Loucy (cell line): Measurements from ENCODE around the gene MANF.

Source experiments
- H2AFZ ChIP-seq: fragments of 200-600 bp; sonication (generic); 2 replicates; pipeline ENCODE4 v1.6.0; 2016; ENCODE audit warnings: antibody characterized with exemption, mild to moderate bottlenecking, low read length, moderate library complexity
- H3F3A ChIP-seq: fragments of 200-600 bp; 2 replicates; pipeline ENCODE4 v1.6.0; 2016; ENCODE audit warnings: antibody characterized with exemption, low read depth, mild to moderate bottlenecking
- H3K27me3 ChIP-seq: fragments of 200-600 bp; sonication (generic); 2 replicates; pipeline ENCODE4 v1.6.1; 2014; ENCODE audit warnings: low read length, mild to moderate bottlenecking; ENCODE audit not compliant: insufficient read depth, poor library complexity, severe bottlenecking
- H3K36me3 ChIP-seq: fragments of 200-600 bp; sonication (generic); 2 replicates; pipeline ENCODE4 v1.6.1; 2016; ENCODE audit warnings: low read length; ENCODE audit not compliant: insufficient read depth
- H3K4me1 ChIP-seq: fragments of 200-600 bp; sonication (generic); 2 replicates; pipeline ENCODE4 v1.5.1; 2014; ENCODE audit warnings: low read length, mild to moderate bottlenecking; ENCODE audit not compliant: insufficient read depth, poor library complexity, severe bottlenecking
- H3K4me2 ChIP-seq: fragments of 200-600 bp; sonication (generic); 2 replicates; pipeline ENCODE4 v1.6.0; 2014; ENCODE audit warnings: antibody characterized with exemption, low read length, low read depth, mild to moderate bottlenecking; ENCODE audit not compliant: poor library complexity, severe bottlenecking
- H3K4me3 ChIP-seq: fragments of 200-600 bp; sonication (generic); 2 replicates; pipeline ENCODE4 v1.5.1; 2014; ENCODE audit warnings: low read length, mild to moderate bottlenecking, mixed read lengths; ENCODE audit not compliant: poor library complexity, severe bottlenecking
- H3K79me2 ChIP-seq: fragments of 200-600 bp; sonication (generic); 2 replicates; pipeline ENCODE4 v1.6.1; 2014; ENCODE audit warnings: low read length; ENCODE audit not compliant: insufficient read depth
- H3K9ac ChIP-seq: fragments of 200-600 bp; sonication (generic); 2 replicates; pipeline ENCODE4 v1.6.0; 2014; ENCODE audit warnings: mild to moderate bottlenecking, low read depth, low read length, moderate library complexity; ENCODE audit not compliant: poor library complexity, severe bottlenecking
- H3K9me2 ChIP-seq: fragments of 200-600 bp; sonication (generic); replicated peaks from 2 replicates; pipeline ENCODE4 v1.6.1; 2016; ENCODE audit warnings: low read depth, low read length, mixed read lengths
- H3K9me3 ChIP-seq: fragments of 200-600 bp; sonication (generic); 2 replicates; pipeline ENCODE4 v1.6.1; 2014; ENCODE audit warnings: mild to moderate bottlenecking, antibody characterized with exemption, low read length, low read depth; ENCODE audit not compliant: insufficient read depth
- H4K20me1 ChIP-seq: fragments of 200-600 bp; sonication (generic); 2 replicates; pipeline ENCODE4 v1.6.0; 2014; ENCODE audit warnings: antibody characterized with exemption, low read length, mild to moderate bottlenecking; ENCODE audit not compliant: insufficient read depth, poor library complexity, severe bottlenecking
- CTCF ChIP-seq: fragments of 200-600 bp; sonication (generic); conservative IDR thresholded peaks from 2 replicates; pipeline ENCODE4 v1.5.1; 2014; ENCODE audit warnings: mild to moderate bottlenecking, antibody characterized with exemption, low read length
- EZH2phosphoT487 ChIP-seq: fragments of 200-600 bp; IDR thresholded peaks from 2 replicates; pipeline ENCODE4 v1.6.1; 2018; ENCODE audit warnings: antibody characterized with exemption, mild to moderate bottlenecking, moderate library complexity, borderline replicate concordance

Gene MANF

GRCh38 chr3:51375571-51375970 lies 9.5 kb upstream of the MANF start:
- Histone ChIP-seq H3K4me3 (no peak overlapping the region), H3K4me2 (no peak overlapping the region), H3K79me2 (no peaks in the 10 kb centered on the region), H3K9me3 (no peaks in the 10 kb centered on the region), H4K20me1 (no peaks in the 10 kb centered on the region), H3K9ac (no peak overlapping the region), H2AFZ (no peak overlapping the region), H3K9me2 (no peaks in the 10 kb centered on the region), H3F3A (no peaks in the 10 kb centered on the region), H3K36me3 (no peaks in the 10 kb centered on the region), H3K27me3 (no peaks in the 10 kb centered on the region), H3K4me1 (peaks cover 10% of the 10 kb centered on the region)
- TF ChIP-seq EZH2phosphoT487 (no peak), CTCF (no peak)

GRCh38 chr3:51378065-51378464 lies 7.0 kb upstream of the MANF start:
- Histone ChIP-seq H3K36me3 (no peaks in the 10 kb centered on the region), H4K20me1 (no peaks in the 10 kb centered on the region), H3K9me2 (no peaks in the 10 kb centered on the region), H3K79me2 (peaks cover 3% of the 10 kb centered on the region), H2AFZ (no peak overlapping the region), H3K4me3 (no peak overlapping the region), H3K9ac (no peak overlapping the region), H3K4me1 (peaks cover 13% of the 10 kb centered on the region), H3K9me3 (no peaks in the 10 kb centered on the region), H3K27me3 (no peaks in the 10 kb centered on the region), H3K4me2 (no peak overlapping the region), H3F3A (no peaks in the 10 kb centered on the region)
- TF ChIP-seq CTCF (no peak), EZH2phosphoT487 (no peak)

- Histone ChIP-seq H3K9ac (peak overlapping the region; percentile 51), H3K9me3 (no peaks in the 10 kb centered on the region), H3K79me2 (peaks cover 10% of the 10 kb centered on the region), H3K27me3 (no peaks in the 10 kb centered on the region), H3K4me2 (peak overlapping the region; percentile 28), H3K36me3 (no peaks in the 10 kb centered on the region), H3K4me3 (no peak overlapping the region), H2AFZ (no peak overlapping the region), H3K4me1 (peaks cover 20% of the 10 kb centered on the region), H3F3A (no peaks in the 10 kb centered on the region), H3K9me2 (no peaks in the 10 kb centered on the region), H4K20me1 (no peaks in the 10 kb centered on the region)
- TF ChIP-seq EZH2phosphoT487 (no peak), CTCF (no peak)
These were observed 6.4 kb upstream of the MANF start for GRCh38 chr3:51378726-51379125.
